Endothelial cell of hepatic sinusoid (primary cell): ENCODE data around the gene CAMK1D.

Experiments used
- in situ Hi-C: cut with HindIII; loops from 2 replicates; pipeline ENCODE4 v1.10.0; 2017; ENCODE audit warnings: low sequenced_read_pairs

CAMK1D gene

GRCh38 chr10:12369982-12370381, 20.6 kb downstream of the CAMK1D start:
- in situ Hi-C loops: no loop called here

- in situ Hi-C loops: no loop called here
These were observed 23.5 kb downstream of the CAMK1D start for GRCh38 chr10:12372846-12373245.

- in situ Hi-C loops: no loop called here
These were observed 25.7 kb downstream of the CAMK1D start for GRCh38 chr10:12375076-12375504.

- in situ Hi-C loops: no loop called here
These were observed 26.9 kb downstream of the CAMK1D start for GRCh38 chr10:12376211-12376610.

- in situ Hi-C loops: no loop called here
These were observed 28.4 kb downstream of the CAMK1D start for GRCh38 chr10:12377658-12378290.

- in situ Hi-C loops: no loop called here
These were observed 31.7 kb downstream of the CAMK1D start for GRCh38 chr10:12380999-12381398.

GRCh38 chr10:12381536-12382156, 32.3 kb downstream of the CAMK1D start:
- in situ Hi-C loops: no loop called here

GRCh38 chr10:12382157-12382548, 32.8 kb downstream of the CAMK1D start:
- in situ Hi-C loops: no loop called here

- in situ Hi-C loops: no loop called here
These were observed 33.7 kb downstream of the CAMK1D start for GRCh38 chr10:12382956-12383531.

GRCh38 chr10:12384906-12385305, 35.6 kb downstream of the CAMK1D start:
- in situ Hi-C loops: no loop called here

- in situ Hi-C loops: no loop called here
These were observed 38.3 kb downstream of the CAMK1D start for GRCh38 chr10:12387561-12388210.

GRCh38 chr10:12388671-12389070, 39.3 kb downstream of the CAMK1D start:
- in situ Hi-C loops: no loop called here

- in situ Hi-C loops: no loop called here
These were observed 39.9 kb downstream of the CAMK1D start for GRCh38 chr10:12389154-12389734.

- in situ Hi-C loops: no loop called here
These were observed 41.4 kb downstream of the CAMK1D start for GRCh38 chr10:12390733-12391132.

GRCh38 chr10:12391206-12391605, 41.9 kb downstream of the CAMK1D start:
- in situ Hi-C loops: no loop called here

GRCh38 chr10:12393831-12394230, 44.5 kb downstream of the CAMK1D start:
- in situ Hi-C loops: no loop called here

- in situ Hi-C loops: no loop called here
These were observed 45.1 kb downstream of the CAMK1D start for GRCh38 chr10:12394241-12395033.

GRCh38 chr10:12396093-12396492, 46.7 kb downstream of the CAMK1D start:
- in situ Hi-C loops: no loop called here

GRCh38 chr10:12396567-12396966, 47.2 kb downstream of the CAMK1D start:
- in situ Hi-C loops: no loop called here

GRCh38 chr10:12397147-12397896, 48.0 kb downstream of the CAMK1D start:
- in situ Hi-C loops: no loop called here
